CD4-positive, alpha-beta T cell treated with Interferon alpha-2 for 1 hour (primary cell): ENCODE data around the gene CUTA.

Source experiments
- DNase-seq, 2 donors: peaks; one replicate each; pipeline ENCODE4 v3.0.0-alpha.2; 2020 to 2022

The CUTA gene

GRCh38 chr6:33420491-33421343, 2.8 kb upstream of the CUTA start:
- DNase-seq = no peak

GRCh38 chr6:33419580-33420490, 1.9 kb upstream of the CUTA start, which contains the start of gene SYNGAP1:
SYNGAP1 (plus strand) TSS chr6:33420065; CDS start chr6:33420265, 200 bp downstream.
- peak; percentile 52 to 63 for DNase-seq

DNA sequence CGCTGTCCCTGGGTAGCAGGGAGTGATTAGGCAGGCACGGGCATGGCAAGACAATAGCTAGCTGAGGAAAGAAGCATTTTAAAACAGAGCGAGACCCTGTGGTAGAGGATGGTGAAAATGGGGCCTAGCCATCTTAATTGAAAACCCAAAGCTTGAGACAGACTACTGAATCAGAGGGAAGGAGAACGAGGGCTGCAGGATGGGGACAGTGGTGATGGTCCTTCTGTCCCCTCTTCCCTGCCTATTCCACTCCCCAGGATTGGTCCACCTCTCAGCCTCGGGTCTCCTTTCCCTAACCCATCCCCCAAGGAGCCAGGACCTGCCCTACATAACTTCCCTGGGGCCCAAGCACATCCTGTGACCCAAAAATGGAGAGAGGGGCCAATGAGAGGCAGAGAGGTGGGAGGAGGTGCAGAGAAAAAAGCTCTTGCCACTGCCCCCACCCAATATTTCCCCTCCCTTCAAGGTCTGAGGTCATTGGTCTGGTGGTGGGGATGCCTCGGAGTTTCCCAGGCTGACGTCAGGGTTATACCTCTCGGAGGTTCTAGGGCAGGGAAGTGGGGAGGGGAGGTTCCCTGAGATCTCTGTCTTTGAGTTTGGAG, 884 bp upstream of the CUTA start:
- DNase-seq = peak; percentile 78 to 88

DNA sequence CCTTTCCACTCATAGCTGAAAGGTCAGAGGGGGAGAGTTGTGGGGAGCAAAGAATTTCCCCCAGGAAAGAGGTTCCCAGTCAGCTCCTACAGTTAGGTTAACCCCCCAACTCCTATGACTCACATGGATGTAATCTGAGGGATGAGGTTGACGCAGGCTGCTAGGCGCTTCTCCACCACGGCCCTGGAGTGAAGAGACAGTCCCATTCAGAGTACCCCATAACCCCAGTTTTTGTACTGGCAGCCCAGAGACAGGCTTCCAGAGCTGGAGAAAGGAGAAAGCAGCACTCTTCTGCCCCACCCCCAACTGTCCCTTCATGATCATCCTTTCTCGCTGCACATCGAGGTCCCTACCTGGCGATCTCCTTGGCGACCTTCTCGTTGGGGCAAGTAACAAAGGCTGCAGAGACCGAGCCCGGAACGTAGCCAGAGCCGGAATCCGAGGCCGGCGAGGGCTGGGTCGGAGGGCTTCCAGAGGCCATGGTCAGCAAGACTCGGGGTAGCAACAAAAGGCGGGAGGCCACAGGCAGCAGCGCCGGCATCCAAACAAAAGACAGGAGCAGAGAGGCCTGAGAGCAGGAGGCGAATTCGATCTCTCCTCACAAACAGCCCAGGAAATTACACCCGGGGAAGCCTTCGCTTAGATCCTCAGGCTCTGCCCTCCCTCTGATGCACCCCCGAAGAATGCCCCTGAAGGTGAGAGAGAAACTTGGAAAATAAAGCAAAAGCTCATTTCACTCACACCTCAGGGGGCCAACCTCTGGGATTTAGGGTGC, 592 bp downstream of the CUTA start:
- DNase-seq = peak in 1 of 2 donors; percentile 43

DNA sequence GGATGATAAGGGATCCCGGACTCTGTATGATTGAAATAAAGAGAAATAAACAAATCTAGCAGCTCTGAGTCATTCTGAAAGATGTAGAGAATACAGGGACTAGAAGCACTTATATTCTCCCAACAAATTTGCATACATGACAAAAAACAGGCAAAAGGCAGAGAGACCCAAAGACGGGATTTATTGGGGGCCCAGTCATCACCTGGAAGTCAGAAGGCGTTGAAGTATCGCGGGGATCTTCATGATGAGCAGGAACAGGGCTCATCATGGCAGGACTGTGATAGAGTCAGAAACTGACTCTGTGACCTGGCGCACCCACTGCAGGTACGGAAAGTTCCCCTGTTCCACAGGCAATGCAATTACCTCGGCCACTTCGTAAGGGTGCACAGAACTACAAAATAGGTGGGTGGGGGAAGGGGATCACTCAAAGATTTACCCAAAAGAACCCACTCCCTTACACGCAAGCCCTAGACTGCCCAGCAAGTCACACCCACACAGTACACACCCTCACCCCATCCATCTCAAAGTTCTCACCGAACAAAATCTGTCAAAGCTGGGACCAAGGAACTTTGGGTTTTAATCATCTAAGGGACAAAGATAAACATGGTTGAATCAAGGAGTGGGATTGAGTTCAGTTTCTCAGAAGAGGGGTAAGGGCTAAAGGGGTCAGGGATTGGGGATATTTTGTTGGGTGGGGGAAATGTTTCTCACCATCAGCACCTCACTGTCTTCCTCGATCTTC, 1.4 kb downstream of the CUTA start:
- peak in 1 of 2 donors; percentile 46 for DNase-seq

DNA sequence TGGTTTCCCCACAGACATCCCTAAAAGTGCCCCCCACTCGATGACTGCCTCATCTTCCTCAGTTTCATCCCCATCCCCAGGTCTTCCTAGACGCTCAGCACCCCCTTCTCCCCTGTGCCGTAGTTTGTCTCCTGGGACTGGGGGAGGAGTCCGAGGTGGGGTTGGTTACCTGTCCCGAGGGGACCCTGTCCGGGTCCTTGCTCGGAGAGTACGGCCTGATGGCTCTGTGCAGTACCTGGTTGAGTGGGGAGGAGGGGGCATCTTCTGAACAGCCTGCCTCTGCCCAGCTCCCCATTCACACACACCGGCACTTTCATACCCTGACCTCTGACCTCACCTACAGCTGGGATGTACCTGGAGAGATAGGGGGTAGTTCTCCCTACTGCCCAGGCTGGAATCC, 2.1 kb downstream of the CUTA start:
- no peak for DNase-seq

GRCh38 chr6:33414592-33415271, 3.2 kb downstream of the CUTA start:
- DNase-seq = peak; percentile 54 to 57

- no peak for DNase-seq
Observed at GRCh38 chr6:33413241-33414120, 4.4 kb downstream of the CUTA start.

- DNase-seq = no peak
Observed at GRCh38 chr6:33412140-33413009, 5.5 kb downstream of the CUTA start.

GRCh38 chr6:33411632-33412005, 6.3 kb downstream of the CUTA start:
- DNase-seq = no peak

DNA sequence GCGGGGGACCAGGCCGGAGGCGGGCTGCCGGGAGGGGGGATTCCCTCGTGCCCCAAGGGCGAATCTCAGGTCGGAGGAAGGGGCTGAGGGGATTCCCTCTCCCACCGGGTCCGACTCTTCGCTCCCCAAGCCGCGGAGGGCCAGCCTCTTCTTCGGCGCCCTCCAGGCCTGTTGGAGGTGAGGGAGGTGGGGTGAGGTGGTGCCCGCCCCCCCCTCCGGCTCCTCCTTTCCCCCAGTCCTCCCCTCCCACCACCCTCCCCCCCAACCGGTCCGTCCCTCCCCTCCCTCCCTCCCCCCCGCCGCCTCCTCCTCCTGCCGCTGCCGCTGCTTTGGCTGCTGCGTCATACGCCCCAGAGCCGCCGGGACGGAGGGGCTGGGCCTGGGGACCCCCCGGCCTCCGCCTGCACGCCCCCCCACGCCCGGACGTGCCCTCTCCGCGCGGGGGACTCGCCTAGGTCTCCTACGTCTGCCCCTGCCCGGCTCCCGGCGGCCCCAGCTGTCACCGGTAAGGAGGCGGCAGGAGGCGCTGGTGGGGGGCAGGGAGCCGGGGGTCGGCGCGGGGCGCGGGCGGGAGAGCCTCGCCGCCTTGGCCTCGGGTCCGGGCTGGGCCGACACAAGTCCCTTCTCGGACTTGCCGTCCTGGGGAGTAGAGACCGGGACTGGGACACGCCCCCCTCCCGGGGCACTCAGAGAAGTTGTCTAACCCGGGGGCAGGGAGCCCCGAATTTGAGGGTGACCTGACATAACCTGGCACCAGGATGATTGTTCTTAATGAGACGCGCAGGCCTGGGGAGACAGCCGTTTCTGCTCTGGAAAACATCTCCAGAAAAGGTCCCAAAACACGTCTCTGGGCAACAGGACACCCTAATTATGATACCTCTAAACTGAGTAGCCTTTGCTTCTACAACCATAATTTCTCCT, 6.9 kb downstream of the CUTA start, which contains the start of gene PHF1:
TSS of gene PHF1 (plus strand) at position 304 of the 921 bp plus-strand sequence. CDS start 1,250 bp downstream, outside the sequence.
- no peak for DNase-seq

DNA sequence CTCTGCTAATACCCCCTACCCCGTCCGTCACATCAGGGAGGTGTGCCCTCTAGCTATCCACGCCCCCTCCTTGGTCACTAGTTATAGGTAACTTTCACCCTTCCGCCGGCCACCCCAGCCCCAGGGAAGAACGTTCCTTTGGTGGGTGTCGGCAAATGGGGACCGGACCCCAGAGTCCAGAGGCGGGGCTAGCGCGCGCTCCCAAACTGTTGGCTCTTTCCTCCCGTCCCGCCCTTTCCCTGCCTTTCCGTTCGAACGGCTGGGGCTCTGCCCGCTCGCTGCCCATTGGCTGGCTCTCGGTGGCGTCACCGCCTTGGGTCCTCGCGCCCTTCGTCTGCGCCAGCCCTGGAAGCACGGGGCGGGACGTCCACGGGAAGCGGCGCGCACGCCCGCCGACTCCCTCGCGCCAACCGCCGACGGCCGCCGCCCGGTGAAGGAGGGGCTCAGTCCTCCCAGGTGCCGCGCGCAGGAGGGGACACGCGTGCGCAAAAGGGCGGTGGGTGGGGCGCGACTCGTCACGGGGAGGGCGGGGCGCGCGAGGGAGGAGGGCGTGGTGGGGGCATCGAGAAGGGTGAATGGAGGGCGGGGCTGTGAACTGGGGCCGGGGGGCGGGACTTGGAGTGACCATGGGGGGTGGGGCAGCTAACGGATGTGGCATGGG, 7.7 kb downstream of the CUTA start:
- DNase-seq = peak; percentile 98 to 99

DNA sequence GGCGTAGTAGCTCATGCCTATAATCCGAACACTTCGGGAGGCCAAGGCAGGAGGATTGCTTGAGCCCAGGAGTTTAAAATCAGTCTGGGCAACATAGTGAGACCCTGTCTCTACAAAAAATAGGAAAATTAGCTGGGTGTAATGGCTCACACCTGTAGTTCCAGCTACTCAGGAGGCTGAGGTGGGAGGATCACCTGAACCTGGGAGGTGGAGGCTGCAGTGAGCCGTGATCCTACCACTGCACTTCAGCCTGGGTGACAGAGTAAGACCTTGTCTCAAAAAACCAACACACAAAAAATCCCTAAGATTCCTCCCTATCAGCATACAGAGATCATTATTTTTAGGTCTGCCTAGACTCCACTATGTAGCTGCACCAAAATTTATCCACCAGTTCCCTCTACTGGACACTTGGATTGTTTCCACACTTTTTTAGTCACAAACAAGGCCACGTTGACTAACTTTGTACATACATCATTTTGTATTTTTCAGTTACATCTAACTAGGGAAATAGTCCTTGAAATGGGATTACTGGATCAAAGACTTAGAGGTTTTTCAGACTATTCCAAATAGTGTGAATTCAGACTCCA, 10.7 kb downstream of the CUTA start:
- DNase-seq = peak in 1 of 2 donors; percentile 42

- DNase-seq = no peak
Observed at GRCh38 chr6:33406126-33406525, 11.8 kb downstream of the CUTA start.

DNA sequence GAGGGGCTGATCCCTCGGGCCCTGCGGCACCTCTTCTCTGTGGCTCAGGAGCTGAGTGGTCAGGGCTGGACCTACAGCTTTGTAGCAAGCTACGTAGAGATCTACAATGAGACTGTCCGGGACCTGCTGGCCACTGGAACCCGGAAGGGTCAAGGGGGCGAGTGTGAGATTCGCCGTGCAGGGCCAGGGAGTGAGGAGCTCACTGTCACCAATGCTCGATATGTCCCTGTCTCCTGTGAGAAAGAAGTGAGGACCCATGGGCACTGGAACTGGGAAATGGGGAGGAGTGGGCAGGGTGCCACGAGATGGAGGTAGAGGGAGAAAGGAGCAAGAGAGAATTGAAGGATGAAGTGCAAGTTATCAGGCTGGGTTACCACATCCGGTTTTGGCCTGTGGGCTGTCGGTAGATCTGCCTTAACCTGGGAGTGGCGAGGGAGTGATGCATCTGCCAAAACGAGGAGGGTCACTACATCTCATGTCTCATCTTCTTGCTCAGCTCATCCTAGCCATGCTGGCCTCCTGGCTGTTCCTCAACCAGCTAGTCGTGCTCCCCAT, 12.4 kb downstream of the CUTA start:
- peak in 1 of 2 donors; percentile 29 for DNase-seq

GRCh38 chr6:33404884-33405283, 13.0 kb downstream of the CUTA start:
- no peak for DNase-seq
